HG03571 (cell line): ENCODE measurements around the gene SH3D19.

Experiments used
- ATAC-seq: cut with Tn5 transposase; IDR thresholded peaks from one replicate; pipeline ENCODE4 v1.9.1; 2021; ENCODE audit not compliant: unreplicated experiment

Gene SH3D19

DNA sequence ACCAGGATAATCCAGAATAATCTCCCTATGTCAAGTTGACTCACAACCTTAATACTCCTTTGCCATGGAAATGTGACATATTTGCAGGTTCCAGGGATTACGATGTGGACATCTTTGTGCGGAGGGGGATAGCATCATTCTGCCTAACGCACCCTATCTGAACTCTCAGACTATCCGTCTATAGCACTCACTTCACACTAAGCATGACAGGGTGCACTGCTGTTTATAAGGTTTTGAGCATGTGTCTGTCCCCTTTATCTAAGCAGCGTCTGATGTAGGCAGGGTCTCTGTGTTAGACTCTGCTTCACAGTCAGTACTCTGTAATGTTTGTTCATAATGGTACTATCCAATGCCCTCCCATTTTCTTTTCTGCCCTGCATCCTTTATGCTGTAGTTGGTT, 91.8 kb downstream of the SH3D19 start:
- ATAC-seq: no peak

DNA sequence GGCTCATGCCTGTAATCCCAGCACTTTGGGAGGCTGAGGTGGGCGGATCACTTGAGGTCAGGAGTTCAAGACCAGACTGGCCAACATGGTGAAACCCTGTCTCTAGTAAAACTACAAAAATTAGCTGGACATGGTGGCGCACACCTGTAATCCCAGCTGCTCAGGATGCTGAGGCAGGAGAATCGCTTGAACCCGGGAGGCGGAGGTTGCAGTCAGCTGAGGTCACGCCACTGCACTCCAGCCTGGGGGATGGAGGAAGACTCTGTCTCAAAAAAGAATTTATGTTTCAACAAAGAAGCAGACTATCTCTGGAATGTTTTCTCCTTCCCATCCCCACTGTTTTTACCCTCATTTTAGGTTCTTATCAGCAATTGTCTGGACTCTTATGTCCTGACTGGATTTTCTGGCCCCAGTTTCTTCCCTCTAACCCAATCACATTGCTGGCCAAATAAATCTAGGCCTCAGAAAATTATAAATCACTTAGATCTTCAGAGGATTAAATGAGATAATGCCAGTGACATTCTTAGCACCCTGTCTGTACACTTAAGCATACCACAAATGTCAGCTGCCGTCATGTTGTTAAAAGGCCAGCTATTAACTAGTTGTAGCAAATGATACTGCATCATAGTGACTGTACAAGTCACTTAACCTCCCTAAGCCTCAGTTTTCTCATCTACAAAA, 93.3 kb downstream of the SH3D19 start:
- ATAC-seq: no peak

GRCh38 chr4:151228189-151229119, 97.0 kb downstream of the SH3D19 start:
- no peak for ATAC-seq

DNA sequence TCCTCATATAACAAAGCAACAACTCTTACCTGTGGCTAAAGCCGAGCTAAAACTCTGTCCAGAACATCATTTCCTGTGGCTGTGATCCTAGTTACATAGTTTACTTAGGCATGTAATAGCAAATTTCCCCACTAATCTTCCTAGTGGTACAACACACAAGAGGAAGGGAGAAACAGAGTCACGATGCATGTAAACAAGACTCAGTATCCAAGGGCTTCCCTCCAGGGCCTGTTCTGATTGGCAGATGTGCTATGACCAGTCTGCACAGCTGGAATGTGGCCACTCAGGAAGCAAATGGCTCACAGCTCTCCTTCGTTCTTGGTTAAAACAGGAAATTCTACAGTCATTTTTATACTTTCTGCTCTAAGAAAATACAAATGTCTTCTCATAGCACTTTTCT, 97.7 kb downstream of the SH3D19 start:
- ATAC-seq: no peak

- ATAC-seq: no peak
These were observed 98.2 kb downstream of the SH3D19 start for GRCh38 chr4:151227172-151227571.

- ATAC-seq: no peak
These were observed 99.1 kb downstream of the SH3D19 start for GRCh38 chr4:151226004-151226932.

- no peak for ATAC-seq
These were observed 101.9 kb downstream of the SH3D19 start for GRCh38 chr4:151223465-151223864.

- ATAC-seq: no peak
These were observed 105.5 kb downstream of the SH3D19 start for GRCh38 chr4:151219948-151220347.

DNA sequence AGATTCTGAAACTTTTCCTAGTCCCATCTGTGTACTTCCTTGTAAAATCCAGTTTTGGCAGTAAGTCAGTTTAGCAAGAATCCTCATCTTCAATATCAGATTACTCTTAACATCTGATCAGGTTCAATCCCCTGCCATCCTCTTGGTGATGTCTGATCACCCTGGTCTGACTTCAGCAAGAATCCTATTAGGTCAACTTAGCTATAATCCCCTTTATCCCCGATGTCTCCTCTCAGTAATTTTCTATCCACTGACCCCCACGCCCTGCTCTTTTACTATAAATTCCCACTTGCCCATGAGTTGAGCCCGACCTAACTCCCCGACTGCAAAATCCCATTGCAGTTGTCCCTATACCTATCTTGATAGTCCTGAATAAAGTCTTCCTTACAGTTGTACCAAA, 106.3 kb downstream of the SH3D19 start:
- ATAC-seq: no peak

GRCh38 chr4:151218343-151218742, 107.1 kb downstream of the SH3D19 start:
- no peak for ATAC-seq

DNA sequence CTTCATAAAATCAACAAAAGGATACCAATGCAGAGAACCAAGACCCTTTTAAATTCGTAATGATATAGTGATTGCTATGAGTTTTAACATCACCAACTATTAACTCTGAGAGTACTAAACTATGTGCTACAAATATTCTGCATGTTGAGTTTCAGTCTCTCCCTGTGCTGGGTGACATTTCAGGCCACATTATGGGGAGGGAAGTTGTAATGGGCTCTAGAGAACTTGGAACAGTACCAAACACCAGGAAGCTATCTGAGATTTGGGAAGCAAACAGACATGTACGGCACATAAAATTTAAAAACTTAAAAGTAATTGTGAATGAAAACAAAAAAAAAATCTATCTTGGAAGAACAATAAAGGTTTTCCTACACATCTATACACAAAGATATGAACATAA, 108.1 kb downstream of the SH3D19 start:
- no peak for ATAC-seq

DNA sequence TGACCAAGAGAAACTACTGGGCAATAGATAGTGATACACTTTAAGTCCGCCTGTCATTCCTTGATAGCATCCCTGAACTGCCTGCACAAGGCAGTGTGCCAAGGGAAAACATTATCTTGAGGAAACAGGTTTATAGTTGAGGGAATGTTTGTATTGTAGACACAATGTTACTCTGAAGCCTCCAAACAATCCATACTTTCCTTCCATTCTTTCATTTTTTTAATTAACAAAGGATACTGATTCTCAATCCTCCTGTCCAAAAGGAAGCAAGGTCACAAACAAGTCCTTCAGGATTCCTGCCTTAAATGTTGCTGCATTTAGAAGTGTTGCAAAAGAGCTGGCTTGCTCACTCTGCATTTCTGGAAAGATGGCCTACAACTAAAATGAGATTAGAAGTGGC, 110.1 kb downstream of the SH3D19 start:
- ATAC-seq: no peak

GRCh38 chr4:151207868-151208267, 117.5 kb downstream of the SH3D19 start:
- ATAC-seq: no peak

DNA sequence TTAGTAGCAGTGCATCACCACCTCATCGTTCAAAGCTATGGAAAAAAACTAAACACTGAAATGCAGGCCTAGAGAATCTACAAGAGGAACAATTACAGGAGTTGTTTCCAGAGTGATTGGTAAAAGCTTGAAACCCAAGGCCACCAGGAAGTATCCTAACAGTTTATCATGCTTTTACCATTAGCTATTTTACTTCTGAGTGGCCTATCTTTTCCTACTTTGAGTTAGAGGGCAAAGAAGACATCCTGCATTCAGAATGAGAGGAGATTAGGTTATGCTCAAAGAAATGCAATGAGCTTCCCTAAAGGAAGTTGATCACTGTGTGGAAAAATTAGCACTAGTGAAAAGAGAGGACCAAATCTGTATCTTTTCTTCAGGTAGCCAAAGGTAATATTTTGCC, 118.2 kb downstream of the SH3D19 start:
- ATAC-seq: no peak

DNA sequence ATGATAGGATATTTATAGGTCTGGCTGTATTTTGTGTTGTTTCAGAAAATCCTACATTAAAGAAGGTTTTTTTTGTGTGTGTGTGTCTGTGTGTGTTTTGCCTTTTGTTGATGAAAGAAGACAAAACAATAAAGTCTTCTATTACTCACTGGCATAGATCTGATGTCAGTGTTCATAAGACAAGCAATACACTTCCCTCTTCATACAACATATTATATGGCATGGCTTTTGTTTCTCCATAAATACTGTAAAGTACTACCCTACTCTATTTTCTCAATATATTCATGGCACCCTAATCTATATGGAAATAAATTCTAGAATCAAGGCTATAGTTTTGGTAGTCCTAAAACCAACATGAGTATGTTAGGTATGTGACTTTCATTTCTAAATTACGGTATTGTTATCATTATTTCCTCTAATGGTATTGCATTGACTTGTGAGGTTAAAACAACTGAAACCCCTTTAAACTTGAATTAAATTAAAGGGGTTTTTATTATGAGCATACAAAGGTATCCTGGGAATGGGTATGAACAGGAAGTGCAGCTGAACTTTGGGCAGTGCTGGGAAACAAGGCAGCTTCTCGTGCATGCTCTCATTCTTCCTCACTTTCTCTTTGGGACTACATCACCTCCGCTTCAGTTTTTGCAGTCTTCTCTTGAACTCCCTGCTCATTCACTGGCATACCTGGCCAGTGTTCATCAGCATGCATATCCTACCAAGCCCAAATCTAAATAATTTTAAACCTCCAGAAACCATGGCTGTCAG, 119.0 kb downstream of the SH3D19 start:
- no peak for ATAC-seq

- ATAC-seq: no peak
These were observed 119.7 kb downstream of the SH3D19 start for GRCh38 chr4:151205722-151206121.

DNA sequence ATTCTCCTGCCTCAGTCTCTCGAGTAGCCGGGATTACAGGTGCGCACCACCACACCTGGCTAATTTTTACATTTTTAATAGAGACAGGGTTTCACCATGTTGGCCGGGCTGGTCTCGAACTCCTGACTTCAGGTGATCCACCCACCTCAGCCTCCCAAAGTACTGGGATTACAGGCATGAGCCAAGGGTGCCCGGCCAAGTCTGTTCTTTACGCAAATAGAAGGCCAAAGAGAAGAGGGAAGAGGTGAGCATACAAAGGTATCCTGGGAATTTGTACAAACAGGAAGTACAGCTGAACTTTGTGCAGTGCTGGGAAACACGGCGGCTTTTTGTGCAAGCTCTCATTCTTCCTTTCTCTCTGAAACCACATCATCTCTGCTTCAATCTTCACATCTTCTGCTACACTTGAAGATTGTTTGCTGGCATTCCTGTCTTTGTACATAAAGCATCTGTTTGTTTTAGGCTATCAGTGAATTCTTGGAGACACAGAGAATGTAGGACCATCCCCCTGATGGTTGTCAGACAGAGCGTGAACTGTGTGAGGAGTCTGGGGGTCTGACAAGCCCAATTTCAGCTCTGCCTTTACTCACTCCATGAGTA, 120.4 kb downstream of the SH3D19 start:
- ATAC-seq: no peak

DNA sequence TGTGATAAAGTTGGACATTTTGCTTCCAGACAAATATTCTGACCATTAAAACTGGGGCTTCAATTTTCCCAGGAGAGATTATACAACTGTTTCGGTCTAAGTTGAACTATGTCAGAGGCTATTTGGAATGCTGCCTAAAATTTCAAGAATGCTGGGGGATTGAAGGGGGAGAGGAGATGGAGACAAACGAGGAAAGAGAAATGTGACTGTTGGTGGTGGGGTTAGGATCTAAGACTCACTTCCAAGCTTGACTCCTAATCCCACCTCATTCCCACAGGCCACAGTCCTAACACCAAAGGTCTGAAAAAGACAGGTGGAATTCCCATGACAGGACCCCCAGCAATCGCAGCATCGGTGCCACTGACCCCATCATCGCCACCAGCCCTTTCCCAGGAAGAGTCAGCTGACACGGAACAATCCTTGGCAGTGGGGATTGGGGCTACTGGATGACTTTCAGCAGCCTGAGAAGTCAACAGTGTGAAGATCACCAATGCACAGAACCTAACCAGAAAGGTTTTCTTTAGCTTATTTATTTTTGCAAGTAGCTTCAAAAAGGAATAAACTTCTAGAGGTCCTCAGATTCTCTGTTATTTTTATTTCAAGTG, 122.5 kb downstream of the SH3D19 start:
- ATAC-seq: no peak

GRCh38 chr4:151202381-151202780, 123.0 kb downstream of the SH3D19 start:
- no peak for ATAC-seq
